B cell (primary cell): Measurements from ENCODE around the gene C10orf88. TPM values are rescaled to one million over a fixed set of nuclear protein-coding genes. Genes with fewer than 3 reads are reported as not detected.

Source experiments
- ATAC-seq: fragments of 200-7000 bp; cut with Tn5 transposase; one replicate; pipeline ENCODE4 v1.10.0; 2021; ENCODE audit warnings: low read depth, mild to moderate bottlenecking, moderate number of reproducible peaks, moderate library complexity
- CTCF ChIA-PET: fragments of 350-600 bp; sonication (Branson Sonifier 250); formaldehyde crosslinking; loops from one replicate; lab custom pipeline; 2021; ENCODE audit warnings: antibody characterized with exemption, inconsistent platforms; lab: Charles Lee
- POLR2A ChIA-PET: fragments of 350-600 bp; sonication (Branson Sonifier 250); formaldehyde crosslinking; loops from one replicate; lab custom pipeline; 2021; ENCODE audit warnings: antibody characterized with exemption; lab: Charles Lee
- DNase-seq: peaks from one replicate; pipeline ENCODE4 v3.0.0; 2013
- H2AFZ ChIP-seq: 2 replicates; pipeline ENCODE4 v1.6.1; 2012; ENCODE audit warnings: mild to moderate bottlenecking, low read depth, low read length; ENCODE audit not compliant: insufficient read depth, poor library complexity, severe bottlenecking
- H3K27ac ChIP-seq, 2 donors: 1 replicate in 1 of 2; 2 replicates in 1 of 2; pipeline ENCODE4 v1.5.1; 2012 to 2013; ENCODE audit warnings: low read length in 2 of 2, mild to moderate bottlenecking in 2 of 2, moderate library complexity in 1 of 2
- H3K27me3 ChIP-seq, 4 experiments: fragments of 200-600 bp in 1 of 4; sonication (generic) in 1 of 4; replicated peaks in 1 of 4; 1 replicate in 2 of 4; 2 replicates in 2 of 4; pipeline versions ENCODE4 v1.6.1 to v1.7.0; 2013 to 2016; ENCODE audit warnings: low read length in 3 of 4, mild to moderate bottlenecking in 2 of 4, mixed read lengths in 1 of 4, moderate library complexity in 1 of 4; ENCODE audit not compliant: insufficient read depth in 4 of 4, control insufficient read depth in 3 of 4; ENCODE audit errors: control extremely low read depth in 1 of 4
- H3K36me3 ChIP-seq, 2 experiments: replicated peaks in 1 of 2; 1 replicate in 1 of 2; 2 replicates in 1 of 2; pipeline versions ENCODE4 v1.6.1 to v1.7.1; 2013; ENCODE audit warnings: low read length in 1 of 2; ENCODE audit not compliant: insufficient read depth in 2 of 2, control insufficient read depth in 1 of 2; ENCODE audit errors: control extremely low read depth in 1 of 2, extremely low read depth in 1 of 2
- H3K4me1 ChIP-seq, 2 donors: fragments of 200-600 bp in 1 of 2; sonication (generic) in 1 of 2; 1 replicate in 1 of 2; 2 replicates in 1 of 2; pipeline versions ENCODE4 v1.5.1 to v1.6.1; 2013 to 2017; ENCODE audit warnings: low read length in 2 of 2; ENCODE audit not compliant: control insufficient read depth in 2 of 2, insufficient read depth in 2 of 2
- H3K4me2 ChIP-seq: replicated peaks from 2 replicates; pipeline ENCODE3; 2012; ENCODE audit warnings: mild to moderate bottlenecking, low read depth, low read length; ENCODE audit not compliant: poor library complexity, severe bottlenecking
- H3K4me3 ChIP-seq, 5 experiments: fragments of 200-600 bp in 1 of 5; sonication (generic) in 1 of 5; 1 replicate in 3 of 5; 2 replicates in 2 of 5; pipeline versions ENCODE4 v1.5.1 to v1.7.0; 2011 to 2016; ENCODE audit warnings: low read length in 4 of 5, mild to moderate bottlenecking in 4 of 5, low read depth in 2 of 5, control low read depth in 1 of 5, moderate library complexity in 1 of 5; ENCODE audit not compliant: insufficient read depth in 1 of 5; ENCODE audit errors: control extremely low read depth in 1 of 5, extremely low read depth in 1 of 5
- H3K79me2 ChIP-seq: fragments of 200-600 bp; sonication (generic); one replicate; pipeline ENCODE4 v1.6.0; 2016; ENCODE audit warnings: low read length; ENCODE audit not compliant: control insufficient read depth, insufficient read depth
- H3K9ac ChIP-seq: fragments of 200-600 bp; sonication (generic); 2 replicates; pipeline ENCODE4 v1.6.1; 2017; ENCODE audit warnings: mild to moderate bottlenecking, low read length, moderate library complexity
- H3K9me3 ChIP-seq, 3 donors: one replicate each; pipeline versions ENCODE4 v1.6.1 to v1.7.1; 2013; ENCODE audit warnings: low read length in 2 of 3; ENCODE audit not compliant: control insufficient read depth in 2 of 3, insufficient read depth in 1 of 3; ENCODE audit errors: control extremely low read depth in 1 of 3
- H4K20me1 ChIP-seq: 2 replicates; pipeline ENCODE4 v1.6.0; 2012; ENCODE audit warnings: mild to moderate bottlenecking, low read length; ENCODE audit not compliant: insufficient read depth, control insufficient read depth, poor library complexity, severe bottlenecking
- H3K27ac Mint-ChIP-seq: one replicate; pipeline ENCODE4 v1.8.0; 2021; ENCODE audit warnings: mixed read lengths
- H3K27me3 Mint-ChIP-seq: one replicate; pipeline ENCODE4 v1.8.0; 2021; ENCODE audit warnings: mixed read lengths
- H3K4me1 Mint-ChIP-seq: one replicate; pipeline ENCODE4 v1.8.0; 2021; ENCODE audit warnings: mixed read lengths
- H3K4me3 Mint-ChIP-seq: one replicate; pipeline ENCODE4 v1.8.0; 2021; ENCODE audit warnings: mixed read lengths
- H3K9me3 Mint-ChIP-seq: one replicate; pipeline ENCODE4 v1.8.0; 2022; ENCODE audit warnings: mixed read lengths; ENCODE audit not compliant: insufficient read depth
- CTCF ChIP-seq: fragments of 200-600 bp; IDR thresholded peaks from one replicate; pipeline ENCODE4 v1.8.0; 2022; ENCODE audit warnings: antibody characterized with exemption, mild to moderate bottlenecking
- EZH2 ChIP-seq: IDR thresholded peaks from 2 replicates; pipeline ENCODE4 v1.6.1; 2012; ENCODE audit warnings: borderline replicate concordance, low read depth, mild to moderate bottlenecking, moderate library complexity, low read length; ENCODE audit not compliant: insufficient read depth, poor library complexity, severe bottlenecking
- WGBS: methylation state at CpG from one replicate; pipeline ENCODE4 v1.1.5; 2013; ENCODE audit warnings: missing lambda C conversion rate; ENCODE audit not compliant: insufficient coverage; 5-methylcytosine and 5-hydroxymethylcytosine counted together
- intact Hi-C: fragments of 100-400 bp; cut with micrococcal nuclease; formaldehyde crosslinking; loops from one replicate; pipeline ENCODE4 v1.10.0; 2022
- polyA plus RNA-seq: library from polyadenylated mRNA; depleted of rRNA; stranded (reverse); fragments of >200 nt; gene quantifications from 2 replicates; pipeline ENCODE4 v1.2.3, GENCODE V29; 2012
- total RNA-seq, 2 donors: library from RNA; stranded (reverse); fragments of 120-200 nt in 1 of 2; gene quantifications; 1 replicate in 1 of 2; 2 replicates in 1 of 2; pipeline versions ENCODE4 v1.2.3 to v1.2.4, GENCODE V29; 2013 to 2022

The C10orf88 gene
- total and polyA plus RNA-seq, 2 donors (not counting 1 experiment from before 2014, with no cell fraction given): 4.1 to 11.1 TPM

DNA sequence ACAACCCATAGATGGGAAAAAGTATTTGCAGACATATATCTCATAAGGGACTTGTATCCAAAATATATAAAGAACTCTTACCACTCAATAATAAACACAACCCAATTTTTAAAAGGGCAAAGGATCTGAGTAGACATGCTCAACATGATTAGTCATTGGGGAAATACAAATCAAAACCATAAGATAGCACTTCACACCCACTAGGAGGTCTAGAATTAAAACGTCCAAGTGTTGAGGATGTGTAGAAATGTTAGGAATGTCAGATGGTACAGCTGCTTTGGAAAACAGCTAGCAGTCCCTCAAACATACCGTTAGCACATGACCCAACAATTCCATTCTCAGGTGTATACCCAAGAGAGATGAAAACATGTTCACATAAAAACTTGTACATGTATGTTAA lies 34.5 kb upstream of the C10orf88 start:
- Histone ChIP-seq H3K36me3 (peaks cover 0 to 4% of the 10 kb centered on the region in 2 experiments), H3K4me2 (no peak overlapping the region), H2AFZ (no peak overlapping the region), H3K27me3 (no peaks in the 10 kb centered on the region), H3K4me3 (no peak overlapping the region), H3K9me3 (no peaks in the 10 kb centered on the region), H3K79me2 (no peaks in the 10 kb centered on the region), H3K9ac (no peak overlapping the region), H3K4me1 (no peaks in the 10 kb centered on the region), H3K27ac (no peak overlapping the region), H4K20me1 (no peaks in the 10 kb centered on the region)
- Mint-ChIP-seq H3K27me3 (no peaks in the 10 kb centered on the region), H3K4me1 (no peaks in the 10 kb centered on the region), H3K4me3 (no peak overlapping the region), H3K27ac (no peak overlapping the region), H3K9me3 (no peaks in the 10 kb centered on the region)
- no peak for TF ChIP-seq CTCF
- TF ChIP-seq EZH2: no peak
- intact Hi-C loops: no loop called here
- no peak for ATAC-seq
- POLR2A ChIA-PET: no interaction called here
- CTCF ChIA-PET: no interaction called here
- DNase-seq: no peak
- no CpG with 5 or more reads among the region's 2 CpGs for WGBS

DNA sequence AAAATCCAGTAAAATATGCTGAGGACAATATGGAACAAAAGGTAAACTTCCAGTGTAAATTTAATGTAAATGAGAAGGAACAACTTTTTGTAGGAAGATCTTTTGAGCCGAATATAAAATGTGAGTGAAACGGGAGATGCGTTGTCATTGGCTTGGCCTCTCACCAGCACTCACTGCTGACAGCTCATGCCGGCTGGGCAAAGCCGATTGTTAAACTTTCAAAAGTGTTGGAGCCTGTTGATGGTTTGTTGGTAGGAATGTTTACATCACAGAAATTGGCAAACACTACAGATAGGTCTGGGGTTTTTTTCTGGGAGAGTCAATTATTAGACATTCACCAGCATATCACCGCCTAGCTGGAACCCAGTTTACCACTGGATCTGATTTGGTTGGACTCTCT lies 32.3 kb upstream of the C10orf88 start:
- ChIA-PET POLR2A (no interaction called here), CTCF (no interaction called here)
- Histone ChIP-seq H3K9ac (no peak overlapping the region), H3K27ac (no peak overlapping the region), H3K36me3 (peaks cover 0 to 4% of the 10 kb centered on the region in 2 experiments), H3K4me1 (no peaks in the 10 kb centered on the region), H2AFZ (no peak overlapping the region), H3K79me2 (no peaks in the 10 kb centered on the region), H3K27me3 (no peaks in the 10 kb centered on the region), H3K9me3 (no peaks in the 10 kb centered on the region), H3K4me2 (no peak overlapping the region), H4K20me1 (no peaks in the 10 kb centered on the region), H3K4me3 (no peak overlapping the region)
- ATAC-seq (no peak), DNase-seq (no peak)
- Mint-ChIP-seq H3K4me3 (no peak overlapping the region), H3K27me3 (no peaks in the 10 kb centered on the region), H3K4me1 (no peaks in the 10 kb centered on the region), H3K9me3 (no peaks in the 10 kb centered on the region), H3K27ac (no peak overlapping the region)
- intact Hi-C loops: no loop called here
- TF ChIP-seq CTCF (no peak), EZH2 (no peak)
- WGBS: 96% methylated on average over 5 of the region's 6 CpGs
